GM18499 (cell line): ENCODE measurements around the gene PATL1.
A peak's percentile ranks its signal among the peaks of the same experiment; 100 is the strongest.

Experiments
- ATAC-seq: cut with Tn5 transposase; IDR thresholded peaks from one replicate; pipeline ENCODE4 v1.9.1; 2021; ENCODE audit warnings: moderate number of reproducible peaks; ENCODE audit not compliant: insufficient read depth, unreplicated experiment

The PATL1 gene

DNA sequence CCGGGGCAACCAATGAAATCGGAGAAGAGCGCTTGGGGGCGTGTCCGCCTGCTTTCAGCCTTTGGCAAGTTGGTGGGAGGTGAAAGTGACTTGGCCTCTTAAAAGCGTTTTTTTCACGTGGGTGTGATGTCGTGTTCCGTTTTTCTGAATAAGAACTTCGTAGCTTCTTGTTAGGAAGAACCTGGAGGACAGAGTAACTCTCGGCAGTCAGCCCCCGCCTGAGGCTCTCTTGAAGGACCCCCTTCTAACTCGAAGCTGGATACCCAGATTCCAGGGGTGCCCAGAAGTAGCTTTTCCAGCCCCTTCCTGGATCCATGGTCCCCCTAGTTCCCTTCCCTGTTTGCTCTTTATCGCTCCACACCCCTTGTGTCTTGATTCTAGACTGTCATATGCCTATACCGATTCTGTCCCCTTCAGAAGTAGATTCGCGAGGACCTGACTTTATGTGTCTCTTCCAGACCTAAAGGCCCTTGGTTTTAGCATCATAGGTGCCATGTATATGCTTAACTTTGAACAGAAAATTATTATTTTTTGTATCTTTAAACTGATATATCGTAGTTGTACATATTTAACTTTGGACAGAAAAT lies 52.3 kb downstream of the PATL1 start:
- ATAC-seq: no peak

DNA sequence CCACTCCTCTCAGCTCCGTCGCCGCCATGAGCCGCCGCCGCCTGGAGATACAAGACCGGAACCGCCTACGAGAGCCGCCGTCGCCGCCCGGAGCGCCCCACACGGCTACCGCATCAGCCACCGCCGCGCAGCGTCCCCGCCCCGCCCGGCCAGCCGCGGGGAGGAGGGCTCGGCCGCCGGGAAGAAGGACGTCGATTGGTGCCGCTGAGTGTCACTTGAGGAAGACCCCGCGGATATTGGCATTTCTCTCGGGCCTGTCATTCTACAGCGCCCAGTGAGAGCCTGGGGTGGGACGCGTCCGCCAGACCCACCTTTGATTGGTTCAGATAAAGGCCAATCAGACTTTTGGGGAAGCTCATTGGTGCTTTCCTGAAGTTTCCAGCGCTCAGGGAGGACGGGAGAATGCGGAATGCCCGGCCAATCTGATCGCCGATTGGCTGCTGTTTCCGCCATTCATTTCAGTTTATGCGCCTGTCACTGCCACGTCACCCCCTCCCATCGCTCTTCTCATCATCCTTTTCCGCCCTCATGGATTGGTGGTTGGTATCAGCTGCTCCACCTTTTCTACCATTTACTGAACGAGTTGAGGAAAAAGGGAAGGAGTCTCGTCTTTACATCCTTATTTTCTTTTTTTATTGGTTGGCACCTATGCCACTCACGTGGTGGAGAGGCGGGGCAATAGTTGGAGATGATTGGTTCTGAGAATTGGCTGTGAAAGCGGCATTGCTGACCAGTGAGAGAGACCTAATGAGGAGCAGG lies 53.0 kb downstream of the PATL1 start, which contains the start of gene OSBP:
OSBP (minus strand) TSS at position 138 of the 759 bp plus-strand sequence; CDS start at position 28, 110 bp downstream.
- ATAC-seq: peak; percentile 80

DNA sequence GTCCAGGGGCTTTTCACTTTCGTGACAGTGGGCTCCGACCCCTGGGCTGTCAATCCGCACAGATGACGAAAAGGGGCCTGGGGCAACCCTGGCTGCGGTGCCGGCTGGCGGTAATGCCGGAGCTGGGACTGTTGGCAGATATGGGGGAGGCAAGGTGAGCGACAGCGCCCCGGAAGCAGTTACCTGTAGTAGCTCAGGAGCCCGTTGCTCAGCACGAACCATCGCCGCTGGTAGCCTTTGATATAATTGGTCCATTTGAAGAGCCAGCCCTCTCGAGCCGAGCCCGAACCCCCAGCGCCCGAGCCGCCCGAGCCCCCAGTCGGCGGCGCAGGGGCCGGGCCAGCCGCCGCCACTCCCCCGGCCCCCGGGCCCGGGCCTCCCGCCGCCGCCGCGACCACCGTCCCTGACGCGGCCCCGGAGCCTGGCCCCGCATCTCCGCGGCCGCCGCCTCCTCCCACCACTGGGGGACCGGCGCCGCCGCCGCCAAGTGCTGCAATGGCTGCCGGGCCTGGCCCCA lies 53.7 kb downstream of the PATL1 start:
- no peak for ATAC-seq

DNA sequence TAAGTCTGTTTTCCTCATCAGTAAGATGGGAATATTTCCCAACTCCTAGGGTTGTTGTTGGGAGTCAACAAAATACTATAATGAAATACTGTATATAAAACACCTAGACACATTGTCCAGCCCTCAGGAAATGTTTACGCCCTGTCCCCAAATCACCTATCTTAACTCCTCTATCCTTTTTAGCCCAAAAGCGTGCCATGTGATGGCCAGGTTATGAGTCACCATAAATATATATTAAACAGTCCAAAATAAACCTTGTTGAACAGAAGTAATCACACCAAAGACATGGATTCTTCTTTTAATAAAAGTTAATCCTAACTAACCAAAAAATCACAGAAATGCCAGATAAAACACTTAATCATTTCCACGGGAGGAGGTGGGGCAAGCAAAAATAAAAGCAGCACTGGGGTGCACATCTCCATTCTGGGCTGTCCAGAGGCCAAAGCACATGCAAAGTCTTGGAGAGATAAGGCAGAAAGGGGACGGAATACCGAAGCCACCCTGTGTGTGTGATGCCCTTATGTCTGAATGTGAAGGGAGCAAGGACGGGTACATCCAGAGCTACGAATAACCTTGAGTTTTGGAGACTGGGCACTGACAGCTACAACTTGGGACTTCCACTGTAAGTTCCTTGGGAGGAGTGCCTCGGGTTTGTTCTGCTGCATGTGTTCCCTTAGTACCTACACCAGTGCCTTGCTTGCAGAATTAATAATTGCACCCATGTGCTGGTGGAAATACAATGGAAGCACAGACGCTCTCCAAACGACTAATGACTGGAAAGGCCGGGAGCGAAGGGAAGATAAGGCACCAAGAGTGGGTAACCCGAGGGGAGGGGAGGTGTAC lies 54.3 kb downstream of the PATL1 start:
- no peak for ATAC-seq

DNA sequence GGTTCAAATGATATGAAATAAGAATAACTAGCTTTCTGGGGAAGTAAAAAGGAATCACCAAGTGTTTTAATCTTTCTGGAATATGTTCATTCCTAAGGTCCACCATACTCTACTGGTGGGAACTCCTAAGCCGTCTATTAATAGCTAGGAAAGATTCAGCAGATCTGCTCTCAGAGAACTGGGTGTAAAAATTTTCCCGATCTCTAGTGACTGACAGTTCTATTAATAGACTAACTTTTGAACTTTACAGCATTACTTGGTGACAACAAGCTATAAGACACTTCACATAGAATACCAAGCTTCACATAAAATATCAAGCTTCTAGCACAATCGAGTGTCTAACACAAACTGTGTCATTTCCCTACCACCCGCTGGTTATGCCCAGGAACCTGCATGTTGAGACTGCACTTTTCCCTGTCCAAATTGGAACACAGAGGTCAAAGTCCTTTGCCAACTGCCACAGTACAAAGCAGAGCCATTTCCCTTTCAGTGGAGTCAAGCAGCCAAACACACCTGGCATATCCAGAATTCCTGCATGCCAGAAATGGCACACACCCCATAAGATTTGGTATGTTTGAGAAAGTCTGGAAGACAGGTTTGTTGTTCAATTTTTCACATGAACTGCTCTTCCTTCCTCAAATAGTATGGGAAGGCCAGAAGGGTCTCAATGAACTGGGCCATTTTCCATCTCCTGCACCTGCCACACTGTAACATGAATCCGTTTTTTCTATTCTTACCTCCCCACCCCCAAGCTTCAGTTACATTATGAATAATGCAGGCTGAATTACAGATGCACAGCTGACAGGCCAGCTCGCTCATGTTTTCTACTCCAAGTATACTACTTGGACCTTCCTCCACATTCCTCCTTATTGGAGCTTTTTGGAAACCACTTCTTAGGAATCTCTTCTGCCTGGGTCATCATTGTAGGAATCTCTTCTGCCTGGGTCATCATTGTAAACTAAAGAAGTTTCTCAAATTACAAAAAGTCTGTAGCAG lies 57.0 kb downstream of the PATL1 start:
- ATAC-seq: no peak

DNA sequence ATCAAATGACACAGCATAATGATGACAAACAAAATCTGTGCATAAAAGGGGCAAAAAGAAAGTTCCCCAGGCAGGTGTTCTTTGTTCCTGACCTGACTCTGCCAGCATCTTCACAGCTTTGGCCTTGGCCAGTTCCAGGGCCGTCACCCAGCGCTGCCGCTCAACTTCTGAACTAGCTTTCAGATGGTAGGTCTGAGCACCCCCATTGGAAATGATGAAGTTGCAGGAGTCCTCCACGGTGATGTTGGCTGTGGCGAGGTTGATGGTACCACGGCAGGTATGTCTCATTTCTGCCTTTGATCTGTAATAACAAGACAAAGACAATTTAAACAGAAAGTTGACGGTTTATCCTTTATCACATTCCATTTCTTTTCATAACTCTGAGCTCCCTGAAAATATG lies 58.5 kb downstream of the PATL1 start:
- no peak for ATAC-seq

DNA sequence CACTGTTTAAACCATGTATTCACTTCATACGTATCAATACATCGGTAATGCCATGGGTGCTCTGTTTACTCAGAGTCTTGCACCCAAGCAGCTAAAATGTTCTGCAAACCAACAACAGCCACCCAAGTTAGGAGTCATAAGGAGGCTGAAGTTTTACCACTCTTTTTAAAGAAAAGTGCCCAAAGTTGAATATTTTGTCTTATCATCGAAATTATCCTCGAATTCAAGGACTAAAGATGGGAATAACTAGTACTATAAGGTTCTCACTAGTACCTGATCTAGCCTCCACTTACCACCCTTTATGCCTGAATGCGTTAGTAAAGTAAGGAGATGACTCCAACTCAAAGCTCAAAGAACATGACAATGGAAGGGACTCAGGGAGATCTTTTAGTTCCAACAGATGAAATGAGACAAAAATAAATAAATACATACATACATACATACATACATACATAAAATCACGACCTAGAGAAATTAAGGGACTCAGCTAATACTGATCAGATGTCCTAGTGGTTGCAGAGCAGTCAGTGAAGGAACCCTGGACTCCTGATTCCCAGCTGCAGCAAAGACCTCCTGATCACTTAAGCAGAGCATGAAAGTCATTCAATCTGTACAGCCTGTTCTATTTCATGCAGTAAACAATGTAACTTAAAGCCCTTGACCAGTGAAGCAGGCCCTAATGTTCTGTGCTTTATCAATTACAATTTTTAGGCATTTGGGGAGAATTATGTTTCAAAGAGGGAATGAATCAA lies 61.0 kb downstream of the PATL1 start:
- no peak for ATAC-seq

DNA sequence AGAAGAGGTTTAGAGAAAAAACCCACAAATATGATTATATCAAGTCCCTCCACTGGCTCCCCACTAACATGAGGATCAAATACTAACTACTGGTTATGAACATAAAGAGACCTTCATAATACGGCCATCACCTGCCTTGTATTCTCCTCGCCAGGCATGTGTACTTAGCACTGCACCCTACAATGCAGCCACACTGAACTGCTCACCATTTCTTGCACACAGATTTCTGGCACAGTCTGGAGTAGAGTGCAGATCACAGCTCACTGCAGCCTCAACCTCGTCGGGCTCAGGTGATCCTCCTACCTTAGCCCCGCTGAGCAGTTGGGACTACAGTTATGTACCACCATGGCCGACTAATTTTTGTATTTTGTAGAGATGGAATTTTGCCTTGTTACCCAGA lies 66.4 kb downstream of the PATL1 start:
- ATAC-seq: no peak

DNA sequence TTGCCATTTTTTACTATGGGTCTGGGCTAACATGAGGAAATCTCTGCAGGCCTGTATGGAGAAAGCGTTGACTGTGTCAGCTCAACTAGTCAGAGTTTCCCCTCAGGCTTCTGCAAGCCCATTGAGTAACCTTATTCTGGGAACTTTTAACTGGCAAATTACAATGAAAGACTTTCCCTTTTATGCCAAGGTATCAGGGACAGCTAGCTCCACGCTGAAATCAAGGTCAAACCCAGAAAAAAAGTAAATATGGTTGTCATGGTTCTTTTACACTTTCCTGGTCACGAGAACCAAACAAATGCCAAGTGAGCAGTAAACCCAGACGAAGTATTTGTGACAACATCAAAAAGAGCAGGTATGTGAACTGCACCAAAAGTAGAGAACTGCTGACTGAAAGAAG lies 67.0 kb downstream of the PATL1 start:
- no peak for ATAC-seq

DNA sequence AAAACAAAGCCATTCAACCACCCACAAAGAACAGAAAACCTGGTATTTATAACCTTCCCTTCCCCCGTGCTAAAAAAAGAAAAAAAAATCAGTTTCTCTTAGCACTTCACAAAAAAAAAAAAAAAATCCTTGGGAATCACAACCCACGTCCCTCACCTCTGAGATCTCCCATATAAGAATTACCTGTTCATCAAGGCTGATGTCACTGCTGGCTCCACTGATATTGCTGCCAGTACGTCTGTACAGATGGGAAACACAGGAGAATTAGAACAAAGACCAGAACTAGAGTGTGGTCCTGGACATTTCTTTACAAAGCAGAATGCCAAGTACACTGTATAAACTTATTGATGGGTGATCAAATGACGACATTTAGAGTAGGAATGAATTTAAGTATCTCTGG lies 68.2 kb downstream of the PATL1 start:
- ATAC-seq: no peak

DNA sequence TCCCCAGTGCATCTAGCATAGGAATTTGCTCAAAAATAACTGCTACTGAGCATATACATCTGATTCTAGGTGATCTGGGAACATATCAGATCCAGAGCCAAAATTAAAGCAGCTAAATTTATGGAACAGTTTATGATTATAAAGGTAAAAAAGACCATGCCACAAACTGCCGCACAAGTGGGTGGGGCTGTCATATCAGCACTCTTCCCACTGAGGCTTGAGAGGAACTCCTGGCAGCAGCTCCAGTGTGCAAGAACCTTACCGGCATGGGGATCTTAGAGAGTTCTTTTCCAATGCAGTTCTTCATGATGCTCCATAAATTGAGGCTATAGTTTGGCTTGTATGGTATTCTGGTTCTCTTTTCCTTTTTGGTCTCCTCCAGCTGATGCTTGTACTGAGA lies 68.6 kb downstream of the PATL1 start:
- no peak for ATAC-seq

DNA sequence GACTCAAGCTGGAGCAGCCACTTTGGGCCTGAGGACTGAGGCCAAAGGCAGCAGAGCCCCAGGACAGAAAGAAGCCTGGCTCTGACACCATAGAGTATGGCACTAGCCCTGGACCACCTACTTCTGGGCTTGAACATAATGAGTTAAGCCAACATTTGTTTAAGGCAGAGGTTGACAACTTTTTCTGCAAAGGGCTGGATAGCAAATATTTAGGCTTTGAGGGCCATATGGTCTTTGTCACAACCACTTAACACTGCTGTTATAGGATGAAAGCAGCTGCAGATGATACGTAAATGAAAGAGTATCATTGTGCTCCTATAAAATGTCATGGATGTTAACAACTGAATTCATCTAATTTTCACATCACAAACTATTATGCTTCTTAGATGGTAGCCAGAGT lies 69.9 kb downstream of the PATL1 start:
- no peak for ATAC-seq
